Glutamatergic neuron (in vitro differentiated cells): Measurements from ENCODE around the gene MLH1. TPM values are rescaled to one million over a fixed set of nuclear protein-coding genes. Genes with fewer than 3 reads are reported as not detected.

ENCODE experiments used
- DNase-seq: peaks from one replicate; pipeline ENCODE4 v3.0.0; 2022
- H3K27ac Mint-ChIP-seq: one replicate; pipeline ENCODE4 v1.8.0; 2020; ENCODE audit warnings: mild to moderate bottlenecking, mixed read lengths, inconsistent platforms; ENCODE audit not compliant: unreplicated experiment
- H3K27me3 Mint-ChIP-seq: one replicate; pipeline ENCODE4 v1.8.0; 2020; ENCODE audit warnings: mild to moderate bottlenecking, moderate library complexity, mixed read lengths, inconsistent platforms; ENCODE audit not compliant: unreplicated experiment
- H3K36me3 Mint-ChIP-seq: one replicate; pipeline ENCODE4 v1.8.0; 2020; ENCODE audit warnings: mild to moderate bottlenecking, mixed read lengths, inconsistent platforms; ENCODE audit not compliant: unreplicated experiment
- H3K4me1 Mint-ChIP-seq: one replicate; pipeline ENCODE4 v1.8.0; 2020; ENCODE audit warnings: mild to moderate bottlenecking, low read depth, mixed read lengths, inconsistent platforms; ENCODE audit not compliant: unreplicated experiment
- H3K4me3 Mint-ChIP-seq: one replicate; pipeline ENCODE4 v1.8.0; 2020; ENCODE audit warnings: mild to moderate bottlenecking, mixed read lengths, inconsistent platforms; ENCODE audit not compliant: unreplicated experiment
- H3K9me3 Mint-ChIP-seq: one replicate; pipeline ENCODE4 v1.8.0; 2020; ENCODE audit warnings: mild to moderate bottlenecking, moderate library complexity, mixed read lengths, inconsistent platforms; ENCODE audit not compliant: unreplicated experiment
- total RNA-seq: library from RNA; stranded (reverse); fragmentation: NEBNext Ultra II Directional; extraction: Animal tissue kit (Norgen Biotek cat#: 25700); gene quantifications from one replicate; pipeline ENCODE4 v1.2.1, GENCODE V29; 2021; ENCODE audit not compliant: unreplicated experiment
- TF ChIP-seq, protein P1 (sequence below): fragments of 200-600 bp; sonication (generic); IDR thresholded peaks from one replicate; pipeline ENCODE4 v1.5.0; 2021; ENCODE audit not compliant: partially characterized antibody, unreplicated experiment

The MLH1 gene
- total RNA-seq, 1 donor from 2014 or later, result 30.4 TPM

DNA sequence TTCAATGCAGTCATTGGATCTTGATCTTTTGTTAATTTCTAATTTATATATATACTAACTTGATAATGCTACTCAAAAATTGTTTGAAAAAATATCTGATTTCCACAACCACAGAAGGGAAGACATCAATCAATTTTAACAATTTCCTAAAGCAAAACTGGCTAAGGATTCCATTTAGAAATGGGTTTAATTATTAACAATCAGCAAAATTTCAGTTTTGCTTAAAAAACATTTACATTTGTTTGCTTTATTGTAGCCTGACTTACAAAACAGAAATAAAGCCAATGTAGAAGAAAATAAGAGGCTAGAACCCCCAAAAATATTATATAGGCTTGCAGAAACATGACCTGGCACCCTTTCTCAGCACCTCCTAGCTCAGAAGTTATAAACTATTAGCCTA is 106.2 kb downstream of the MLH1 start:
- DNase-seq, result no peak
- no peaks in the 10 kb centered on the region for H3K36me3 Mint-ChIP-seq
- no peak overlapping the region for H3K4me3 Mint-ChIP-seq
- H3K4me1 Mint-ChIP-seq, result no peaks in the 10 kb centered on the region
- H3K27me3 Mint-ChIP-seq, result peaks cover 2% of the 10 kb centered on the region
- H3K9me3 Mint-ChIP-seq, result no peaks in the 10 kb centered on the region
- TF ChIP-seq, protein P1, sequence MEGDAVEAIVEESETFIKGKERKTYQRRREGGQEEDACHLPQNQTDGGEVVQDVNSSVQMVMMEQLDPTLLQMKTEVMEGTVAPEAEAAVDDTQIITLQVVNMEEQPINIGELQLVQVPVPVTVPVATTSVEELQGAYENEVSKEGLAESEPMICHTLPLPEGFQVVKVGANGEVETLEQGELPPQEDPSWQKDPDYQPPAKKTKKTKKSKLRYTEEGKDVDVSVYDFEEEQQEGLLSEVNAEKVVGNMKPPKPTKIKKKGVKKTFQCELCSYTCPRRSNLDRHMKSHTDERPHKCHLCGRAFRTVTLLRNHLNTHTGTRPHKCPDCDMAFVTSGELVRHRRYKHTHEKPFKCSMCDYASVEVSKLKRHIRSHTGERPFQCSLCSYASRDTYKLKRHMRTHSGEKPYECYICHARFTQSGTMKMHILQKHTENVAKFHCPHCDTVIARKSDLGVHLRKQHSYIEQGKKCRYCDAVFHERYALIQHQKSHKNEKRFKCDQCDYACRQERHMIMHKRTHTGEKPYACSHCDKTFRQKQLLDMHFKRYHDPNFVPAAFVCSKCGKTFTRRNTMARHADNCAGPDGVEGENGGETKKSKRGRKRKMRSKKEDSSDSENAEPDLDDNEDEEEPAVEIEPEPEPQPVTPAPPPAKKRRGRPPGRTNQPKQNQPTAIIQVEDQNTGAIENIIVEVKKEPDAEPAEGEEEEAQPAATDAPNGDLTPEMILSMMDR, result no peak
- H3K27ac Mint-ChIP-seq, result no peak overlapping the region

DNA sequence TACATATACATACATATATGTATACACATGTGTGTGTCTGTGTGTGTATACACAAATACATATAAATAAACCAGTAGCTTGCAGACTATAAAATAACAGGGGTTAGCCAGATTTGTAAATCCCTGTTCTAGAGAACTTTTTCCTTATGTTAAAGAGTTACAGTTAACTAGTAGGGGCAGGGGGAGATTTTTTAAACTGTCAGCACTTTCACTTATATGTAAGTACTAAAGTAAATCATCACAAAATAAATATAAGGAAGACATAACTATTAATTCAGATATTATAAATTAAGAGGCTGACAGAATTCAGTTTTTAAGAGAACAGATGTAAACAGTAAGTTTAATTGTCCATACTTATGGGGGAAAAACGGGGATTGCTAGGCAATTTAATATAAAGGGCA is 107.1 kb downstream of the MLH1 start:
- Mint-ChIP-seq H3K9me3 (no peaks in the 10 kb centered on the region), H3K27ac (no peak overlapping the region), H3K27me3 (peaks cover 2% of the 10 kb centered on the region), H3K4me1 (no peaks in the 10 kb centered on the region), H3K36me3 (no peaks in the 10 kb centered on the region), H3K4me3 (no peak overlapping the region)
- DNase-seq, result no peak
- TF ChIP-seq, protein P1, result no peak

Other genes with a start within 250 kb of the MLH1 start
- not detected for gene DCLK3, start 229.0 kb upstream of the MLH1 start, total RNA-seq
- gene TRANK1, start 48.5 kb upstream of the MLH1 start, total RNA-seq, result 0.51 TPM
- 17.2 TPM for gene EPM2AIP1, start 387 bp upstream of the MLH1 start, total RNA-seq
- 45.3 TPM for gene LRRFIP2, start 181.1 kb downstream of the MLH1 start, total RNA-seq
- 34.2 TPM for gene GOLGA4, start 249.8 kb downstream of the MLH1 start, total RNA-seq